ENCODE measurements around the gene PCSK6. TPM values are rescaled to one million over a fixed set of nuclear protein-coding genes. Genes with fewer than 3 reads are reported as not detected.

The PCSK6 gene
- total and polyA plus RNA-seq, 2 of the 8 experiments (the other 6 are each of a cell fraction or from before 2014, with no cell fraction given), result 1.9 to 4.0 TPM

DNA sequence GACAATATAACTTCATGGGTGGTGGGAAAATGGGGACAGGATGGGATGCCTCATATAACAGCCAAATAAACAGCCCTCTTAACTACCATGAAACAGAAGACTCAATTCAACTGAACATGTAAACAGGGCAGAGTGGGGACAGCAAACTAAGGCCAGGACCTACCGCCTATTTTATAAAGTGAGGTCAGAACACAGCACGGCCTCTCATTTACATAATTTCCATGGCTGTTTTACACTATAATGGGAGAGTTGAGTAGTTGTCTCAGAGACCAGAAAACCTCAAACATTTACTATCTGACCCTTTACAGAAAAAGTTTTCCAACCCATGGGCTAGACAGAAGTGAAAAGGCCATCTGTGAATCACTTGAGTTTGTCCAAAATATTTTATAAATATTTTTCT, 137.8 kb downstream of the PCSK6 start:
- Histone ChIP-seq H3K4me2 (ENCODE audit: insufficient read depth in 1 of 2, low read depth in 2 of 2, low read length in 2 of 2) (no peak overlapping the region), H3K23me2 (ENCODE audit: low read depth, low read length) (no peaks in the 10 kb centered on the region), H3K4me1 (replicated peaks in 1 of 4; ENCODE audit: control insufficient read depth in 3 of 4, insufficient read depth in 4 of 4, low read length in 3 of 4) (peaks cover 0 to 6% (median 3%) of the 10 kb centered on the region in 4 experiments; a peak in 4 of 7 replicates), H4K20me1 (replicated peaks in 1 of 2; ENCODE audit: control insufficient read depth in 1 of 2, insufficient read depth in 2 of 2, low read length in 2 of 2) (no peaks in the 10 kb centered on the region), H4K5ac (ENCODE audit: insufficient read length, low read depth, low read length) (no peak overlapping the region), H3K36me3 (ENCODE audit: control insufficient read depth in 2 of 4, insufficient read depth in 4 of 4, low read length in 3 of 4) (no peaks in the 10 kb centered on the region), H4K8ac (ENCODE audit: extremely low read depth, insufficient read depth, low read length) (no peak overlapping the region), H2BK15ac (ENCODE audit: low read length) (no peak overlapping the region), H3K9ac (replicated peaks in 1 of 4; ENCODE audit: extremely low read depth in 1 of 4, low read depth in 3 of 4, low read length in 3 of 4) (no peak overlapping the region), H3K14ac (ENCODE audit: insufficient read length) (no peak overlapping the region), H2BK12ac (ENCODE audit: low read depth, low read length) (no peak overlapping the region), H3K27me3 (replicated peaks in 1 of 4; ENCODE audit: control insufficient read depth in 3 of 4, extremely low read depth in 1 of 4, insufficient read depth in 3 of 4, low read length in 3 of 4) (peaks cover 0 to 3% (median 0%) of the 10 kb centered on the region in 4 experiments; a peak in 2 of 7 replicates), H3K79me2 (ENCODE audit: control insufficient read depth in 1 of 2, insufficient read depth in 2 of 2, low read length in 2 of 2) (no peaks in the 10 kb centered on the region), H3K23ac (ENCODE audit: insufficient read length) (no peak overlapping the region), H3K18ac (ENCODE audit: extremely low read depth, low read length) (no peak overlapping the region), H3K9me3 (ENCODE audit: insufficient read depth in 2 of 2, low read depth in 1 of 2, low read length in 1 of 2) (peaks cover 0 to 7% of the 10 kb centered on the region in 2 experiments; a peak in 1 of 4 replicates), H3K27ac (ENCODE audit: low read depth, low read length) (no peak overlapping the region), H2BK5ac (ENCODE audit: low read depth, low read length) (no peak overlapping the region), H2BK20ac (ENCODE audit: low read length) (no peak overlapping the region), H2AK5ac (ENCODE audit: low read depth, low read length) (no peak overlapping the region), H3K4ac (replicated peaks; ENCODE audit: insufficient read length, low read depth, low read length) (no peak overlapping the region), H2AFZ (ENCODE audit: low read length) (no peak overlapping the region), H3K56ac (replicated peaks; ENCODE audit: insufficient read length, low read depth, low read length) (no peak overlapping the region), H4K91ac (replicated peaks; ENCODE audit: insufficient read length, low read length) (no peak overlapping the region), H3K4me3 (ENCODE audit: extremely low read depth in 1 of 4, insufficient read depth in 2 of 4, low read depth in 3 of 4, low read length in 4 of 4) (no peak overlapping the region), H3K79me1 (ENCODE audit: low read depth, low read length) (no peaks in the 10 kb centered on the region), H2BK120ac (replicated peaks; ENCODE audit: low read depth, low read length) (no peak overlapping the region)
- CTCF ChIA-PET (ENCODE audit: partially characterized antibody), result no interaction called here
- 88% methylated on average over 2 of the region's 2 CpGs; no CpG with 5 or more reads in 1 of the 2 experiments for WGBS, 2 experiments (ENCODE audit: extremely low coverage in 1 of 2, insufficient coverage in 1 of 2, insufficient read length in 1 of 2, insufficient replicate concordance in 2 of 2, low coverage in 1 of 2, low lambda C conversion rate in 2 of 2, missing lambda C conversion rate in 1 of 2)
- POLR2A ChIA-PET (ENCODE audit: partially characterized antibody), result no interaction called here
- DNase-seq (ENCODE audit: low read depth in 1 of 2, low spot score in 2 of 2) (no peak), FAIRE-seq (no peak)
- no peak for TF ChIP-seq CTBP2 (IDR thresholded peaks at IDR 0.05; ENCODE audit: borderline replicate concordance, insufficient read depth, insufficient read length, low read length)
- no peak for TF ChIP-seq SP1 (IDR thresholded peaks at IDR 0.05; ENCODE audit: low read depth, low read length)
- TF ChIP-seq SP2 (IDR thresholded peaks at IDR 0.05; ENCODE audit: low read length), result no peak
- no peak for TF ChIP-seq ZNF274 (IDR thresholded peaks at IDR 0.05; ENCODE audit: borderline replicate concordance, extremely low read depth, low read length)
- no peak for TF ChIP-seq HDAC6 (IDR thresholded peaks at IDR 0.05; ENCODE audit: low read depth, low read length)
- TF ChIP-seq MAFK (IDR thresholded peaks at IDR 0.05; ENCODE audit: low read depth, low read length), result no peak
- no peak for TF ChIP-seq KDM4A (IDR thresholded peaks at IDR 0.05; ENCODE audit: low read depth, low read length, severe bottlenecking)
- TF ChIP-seq BRCA1 (IDR thresholded peaks at IDR 0.05; ENCODE audit: low read depth, low read length), result no peak
- no peak for TF ChIP-seq RNF2 (IDR thresholded peaks at IDR 0.05; ENCODE audit: borderline replicate concordance, low read depth, low read length, missing control alignments, poor library complexity, severe bottlenecking)
- TF ChIP-seq USF2 (IDR thresholded peaks at IDR 0.05; ENCODE audit: low read length), result no peak
- TF ChIP-seq EP300 (IDR thresholded peaks at IDR 0.05; ENCODE audit: borderline replicate concordance in 1 of 2, low read depth in 2 of 2, low read length in 2 of 2), result no peak
- no peak for TF ChIP-seq SRF (IDR thresholded peaks at IDR 0.05; ENCODE audit: low read depth, low read length)
- no peak for TF ChIP-seq CHD2 (IDR thresholded peaks at IDR 0.05; ENCODE audit: low read length)

Data from H1 (cell line).